HG03060 (cell line): Measurements from ENCODE around the gene KLF17.
"Not testable (repeated sequence)": the region's sequence is repeated elsewhere in the genome, so short reads cannot be mapped to it uniquely, and the experiment has no call there.

Source experiments
- ATAC-seq: cut with Tn5 transposase; IDR thresholded peaks from one replicate; pipeline ENCODE4 v1.9.1; 2021; ENCODE audit warnings: low read depth, moderate number of reproducible peaks; ENCODE audit not compliant: unreplicated experiment

Gene KLF17

DNA sequence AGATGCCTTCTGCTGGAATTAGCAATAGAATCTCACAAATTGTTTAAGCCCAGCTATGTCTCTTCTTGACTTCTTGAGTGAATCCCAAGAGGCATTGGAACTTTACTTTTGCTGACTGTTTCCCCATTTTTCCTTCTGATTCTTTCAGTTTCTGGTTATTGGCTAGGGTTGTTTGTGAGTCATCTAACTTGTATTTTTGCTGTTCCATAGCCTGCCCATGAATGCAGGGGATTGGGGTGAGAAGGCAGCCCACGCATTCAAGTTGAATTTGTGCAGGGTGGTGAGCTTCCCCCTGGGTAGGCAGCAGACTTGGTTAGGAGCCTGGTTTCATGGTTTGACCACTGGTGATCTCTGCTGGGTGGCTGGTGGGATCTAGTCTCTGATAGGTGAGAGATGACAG is 10.4 kb upstream of the KLF17 start:
- no peak for ATAC-seq

DNA sequence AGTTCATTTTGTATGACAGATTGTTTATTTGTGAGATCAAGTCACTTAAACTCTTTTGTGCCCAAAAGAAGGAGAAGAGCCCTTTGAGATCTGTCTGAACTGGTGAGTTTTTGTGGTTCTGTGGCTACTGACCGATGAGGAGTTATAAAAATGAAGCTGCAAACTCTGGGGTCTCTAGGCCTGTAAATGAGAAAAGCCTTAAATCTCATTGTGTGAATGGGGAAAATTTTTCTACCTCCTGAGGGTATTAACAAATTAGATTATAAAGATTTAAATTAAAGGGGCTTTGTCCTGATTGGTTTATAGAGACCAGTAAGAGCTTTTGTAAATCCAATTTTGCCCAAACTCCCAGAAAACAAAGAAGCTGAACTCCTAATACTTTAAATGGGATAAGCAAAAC is 9.7 kb upstream of the KLF17 start:
- ATAC-seq = no peak

DNA sequence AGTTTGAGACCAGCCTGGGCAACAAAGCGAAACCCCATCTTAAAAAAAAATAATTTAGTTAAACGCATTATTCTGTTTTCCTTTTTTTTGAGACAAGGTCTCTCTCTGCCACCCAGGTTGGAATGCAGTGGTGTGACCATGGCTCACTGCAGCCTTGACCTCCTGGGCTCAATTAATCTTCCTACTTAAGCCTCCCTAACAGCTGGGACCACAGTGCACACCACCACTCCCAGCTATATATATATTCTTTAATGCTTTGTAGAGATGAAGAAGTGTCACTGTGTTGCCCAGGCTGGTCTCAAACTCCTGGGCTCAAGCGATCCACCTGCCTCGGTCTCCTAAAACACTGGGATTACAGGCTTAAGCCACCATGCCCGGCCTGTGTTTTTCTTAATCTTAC is 7.7 kb upstream of the KLF17 start:
- no peak for ATAC-seq

DNA sequence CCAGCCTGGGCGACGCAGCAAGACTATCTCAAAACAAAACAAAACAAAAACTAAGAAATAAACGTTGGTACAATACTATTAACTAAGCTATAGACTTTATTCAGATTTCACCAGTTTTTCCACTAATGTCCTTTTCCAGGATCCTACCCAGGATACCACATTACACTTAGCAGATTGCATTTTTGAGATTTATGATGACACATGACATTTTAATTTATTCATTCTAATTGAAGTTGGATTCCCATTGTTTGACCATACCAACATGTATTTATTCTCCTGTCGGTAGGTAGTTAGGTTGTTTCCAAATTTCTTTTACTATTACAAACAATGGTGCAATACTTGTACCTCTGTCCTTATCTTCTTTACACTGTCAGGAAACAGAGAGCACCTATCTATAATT is 6.8 kb upstream of the KLF17 start:
- ATAC-seq = no peak

DNA sequence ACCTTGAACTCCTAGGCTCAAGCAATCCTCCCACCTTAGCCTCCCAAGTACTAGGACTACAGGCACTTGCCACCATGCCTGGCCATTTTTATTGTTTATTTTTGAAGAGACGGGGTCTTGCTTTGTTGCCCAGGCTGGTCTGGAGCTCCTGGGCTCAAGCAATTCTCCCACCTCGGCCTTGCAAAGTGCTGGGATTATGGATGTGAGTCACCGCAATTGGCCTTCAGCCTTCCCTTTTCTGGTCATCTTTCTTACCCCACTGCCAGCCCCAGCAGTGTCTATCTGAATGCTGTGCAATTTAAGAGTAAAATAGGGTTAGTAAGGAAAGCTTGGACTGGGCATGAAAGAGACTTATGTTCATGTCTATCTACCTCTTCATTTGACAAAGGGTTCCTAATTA is 6.1 kb upstream of the KLF17 start:
- no peak for ATAC-seq

DNA sequence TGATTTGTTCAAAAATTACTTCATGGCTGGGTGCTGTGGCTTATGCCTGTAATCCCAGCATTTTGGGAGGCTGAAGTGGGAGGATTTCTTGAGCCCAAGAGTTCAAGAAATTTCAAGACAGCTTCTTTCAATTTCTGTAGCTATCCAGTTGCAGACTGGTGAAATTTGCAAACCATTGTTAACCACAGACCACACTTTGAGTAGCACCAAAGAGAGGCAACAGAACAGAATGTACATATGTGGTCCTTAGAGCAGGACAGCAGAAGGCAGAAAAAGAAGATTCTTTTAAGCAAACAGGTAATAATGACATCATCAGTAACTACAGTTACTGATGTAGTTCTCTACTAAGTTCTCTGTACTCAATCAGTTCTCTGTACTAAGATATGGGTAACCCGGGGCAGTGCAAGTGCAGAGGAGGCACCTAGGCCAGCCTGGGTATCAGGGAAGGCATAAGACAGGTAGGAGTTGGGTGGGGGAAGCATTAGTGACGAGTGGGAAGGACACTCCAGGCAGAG is 5.5 kb upstream of the KLF17 start:
- ATAC-seq = no peak

DNA sequence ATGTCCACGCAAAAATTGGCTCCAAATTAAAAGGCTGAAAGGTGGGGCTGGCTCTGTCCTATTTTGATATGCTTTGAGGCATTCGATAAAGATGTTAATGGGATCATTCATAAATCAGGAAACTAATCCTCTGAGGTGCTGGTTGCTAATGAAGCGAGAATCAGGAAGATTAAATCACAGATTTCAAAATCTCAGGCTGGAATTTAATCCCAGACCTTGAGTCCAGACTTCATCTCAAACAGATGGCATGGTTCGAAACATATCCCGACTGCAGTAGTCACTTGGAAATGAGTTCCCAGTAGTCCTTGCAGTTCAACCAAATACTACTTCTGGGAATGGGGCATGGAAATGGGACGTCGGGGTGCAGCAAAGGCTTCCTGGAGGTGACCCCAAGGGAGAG is 4.5 kb upstream of the KLF17 start:
- ATAC-seq = no peak

DNA sequence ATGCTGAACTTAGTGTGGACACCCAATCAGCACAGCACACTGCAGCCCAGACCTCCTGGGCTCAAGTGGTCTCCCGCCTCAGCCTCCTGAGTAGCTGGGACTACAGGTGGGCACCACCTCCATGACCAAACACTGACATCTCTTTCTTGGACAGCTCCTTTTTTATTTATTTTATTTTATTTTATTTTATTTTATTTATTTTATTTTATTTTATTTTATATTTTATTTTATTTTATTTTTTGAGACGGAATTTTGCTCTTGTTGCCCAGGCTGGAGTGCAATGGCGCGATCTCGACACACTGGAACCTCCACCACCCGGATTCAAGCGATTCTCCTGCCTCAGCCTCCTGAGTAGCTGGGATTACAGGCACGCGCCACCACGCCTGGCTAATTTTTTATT is 1.3 kb upstream of the KLF17 start:
- ATAC-seq = not testable (repeated sequence)

DNA sequence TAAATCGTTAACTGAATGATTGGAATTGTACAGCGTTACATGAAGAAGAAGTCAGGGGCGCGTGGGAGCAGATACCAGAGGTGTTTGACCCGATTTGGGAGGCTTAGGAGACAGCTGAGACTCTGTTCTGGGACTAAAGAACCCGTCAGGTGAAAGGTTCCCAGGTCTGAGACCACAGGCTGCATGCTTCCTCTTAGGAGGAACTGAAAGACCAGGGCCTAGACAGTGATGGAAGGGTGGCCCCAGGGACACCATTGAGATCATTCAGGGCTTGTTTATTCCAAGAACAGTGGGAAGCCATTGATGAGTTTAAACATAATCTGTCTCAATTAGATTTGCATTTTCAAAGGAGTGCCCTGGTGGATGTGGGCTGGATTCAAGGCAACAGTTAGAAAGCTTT is 904 bp downstream of the KLF17 start:
- ATAC-seq = no peak

DNA sequence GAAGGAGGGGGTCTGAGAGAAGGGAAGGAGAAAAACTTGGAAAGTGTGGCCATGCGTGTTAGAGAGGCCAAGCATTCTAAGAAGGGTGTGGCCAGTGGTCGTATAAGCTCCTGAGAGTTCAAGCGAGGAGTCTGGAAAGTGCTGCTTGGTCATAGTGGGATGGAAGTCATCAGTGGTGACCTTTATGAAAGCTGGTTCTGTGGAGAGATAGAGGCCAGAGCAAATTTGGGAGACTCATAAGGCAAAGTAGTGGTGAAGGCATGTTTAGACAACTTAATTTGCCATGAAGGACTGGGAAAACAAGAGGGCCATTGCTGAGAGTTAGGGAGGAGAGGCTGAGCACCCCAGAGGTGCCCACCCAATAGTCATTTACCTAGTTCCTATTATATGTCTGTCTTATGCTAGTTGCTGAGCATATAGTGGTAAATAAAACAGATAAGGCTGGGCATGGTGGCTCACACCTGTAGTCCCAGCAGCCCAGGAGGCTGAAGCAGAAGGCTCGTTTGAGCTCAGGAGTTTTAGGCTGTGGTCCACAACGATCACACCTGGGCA is 1.9 kb downstream of the KLF17 start:
- no peak for ATAC-seq

DNA sequence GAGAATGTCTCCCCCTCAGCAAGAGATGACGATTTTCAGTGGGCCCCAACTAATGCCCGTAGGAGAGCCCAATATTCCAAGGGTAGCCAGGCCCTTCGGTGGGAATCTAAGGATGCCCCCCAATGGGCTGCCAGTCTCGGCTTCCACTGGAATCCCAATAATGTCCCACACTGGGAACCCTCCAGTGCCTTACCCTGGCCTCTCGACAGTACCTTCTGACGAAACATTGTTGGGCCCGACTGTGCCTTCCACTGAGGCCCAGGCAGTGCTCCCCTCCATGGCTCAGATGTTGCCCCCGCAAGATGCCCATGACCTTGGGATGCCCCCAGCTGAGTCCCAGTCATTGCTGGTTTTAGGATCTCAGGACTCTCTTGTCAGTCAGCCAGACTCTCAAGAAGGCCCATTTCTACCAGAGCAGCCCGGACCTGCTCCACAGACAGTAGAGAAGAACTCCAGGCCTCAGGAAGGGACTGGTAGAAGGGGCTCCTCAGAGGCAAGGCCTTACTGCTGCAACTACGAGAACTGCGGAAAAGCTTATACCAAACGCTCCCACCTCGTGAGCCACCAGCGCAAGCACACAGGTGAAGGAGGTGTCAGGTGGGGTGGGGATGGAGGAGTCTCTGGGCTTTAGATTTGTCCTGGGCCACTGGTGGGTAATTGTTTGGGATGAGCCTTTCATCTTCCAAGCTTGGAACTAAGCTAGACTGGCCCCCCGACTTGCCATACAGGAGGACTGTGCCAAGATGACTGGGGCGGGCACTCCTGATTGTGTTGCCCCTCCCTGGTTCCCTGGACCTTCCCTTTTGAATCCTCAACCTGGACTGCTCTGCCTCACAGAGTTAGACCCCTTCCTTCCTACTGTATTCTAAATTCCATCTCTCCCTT is 11.2 kb downstream of the KLF17 start:
- no peak for ATAC-seq

DNA sequence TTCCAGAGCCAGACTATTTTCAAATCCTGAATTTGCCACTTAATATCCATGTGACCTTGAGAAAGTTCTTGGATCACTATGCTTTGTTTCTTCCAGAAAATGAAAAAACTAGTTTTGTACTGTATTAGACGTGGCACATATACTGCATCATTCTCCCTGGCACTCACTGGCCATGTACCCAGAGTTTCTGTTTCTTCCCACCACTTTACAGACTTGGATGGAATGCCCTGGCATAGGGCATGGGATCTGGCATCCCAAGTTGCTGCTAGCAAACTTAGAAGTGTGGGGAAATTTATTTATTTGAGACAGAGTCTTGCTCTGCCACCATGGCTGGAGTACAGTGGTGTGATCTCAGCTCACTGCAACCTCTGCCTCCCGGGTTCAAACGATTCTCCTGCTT is 12.8 kb downstream of the KLF17 start:
- no peak for ATAC-seq

DNA sequence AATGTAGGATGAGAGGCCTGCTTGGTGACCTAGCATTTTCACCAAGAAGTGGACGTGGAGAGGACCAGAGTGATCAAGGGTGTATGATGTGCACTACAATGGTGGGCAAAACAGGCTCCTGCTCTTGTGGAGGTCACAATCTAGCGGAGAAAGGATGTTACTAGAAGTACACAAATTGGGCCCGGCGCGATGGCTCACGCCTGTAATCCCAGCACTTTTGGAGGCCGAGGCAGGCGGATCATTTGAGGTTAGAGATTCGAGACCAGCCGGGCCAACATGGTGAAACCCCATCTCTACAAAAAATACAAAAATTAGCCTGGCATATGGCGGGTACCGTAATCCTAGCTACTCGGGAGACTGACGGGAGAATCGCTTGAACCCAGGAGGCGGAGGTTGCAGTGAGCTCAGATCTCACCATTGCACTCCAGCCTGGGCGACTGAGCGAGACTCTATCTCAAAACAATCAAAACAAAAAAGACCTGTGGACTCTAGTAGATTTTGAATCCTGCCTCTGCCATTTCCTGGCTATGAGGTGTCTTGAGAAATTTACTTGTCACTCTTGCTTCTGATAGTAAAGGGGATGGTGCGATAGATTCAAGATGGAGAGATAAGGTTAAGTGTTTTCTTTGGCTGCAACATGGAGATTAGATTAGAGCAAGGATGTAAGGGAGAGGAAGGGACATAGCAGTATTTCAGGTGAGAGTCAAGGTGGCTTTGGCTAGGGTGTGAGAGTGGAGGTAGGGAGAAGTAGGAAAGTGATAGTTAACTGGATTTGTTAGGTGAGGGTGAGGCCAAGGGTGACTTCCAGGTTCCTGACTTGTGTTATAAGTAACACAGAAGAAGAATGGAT is 15.7 kb downstream of the KLF17 start:
- ATAC-seq = no peak

DNA sequence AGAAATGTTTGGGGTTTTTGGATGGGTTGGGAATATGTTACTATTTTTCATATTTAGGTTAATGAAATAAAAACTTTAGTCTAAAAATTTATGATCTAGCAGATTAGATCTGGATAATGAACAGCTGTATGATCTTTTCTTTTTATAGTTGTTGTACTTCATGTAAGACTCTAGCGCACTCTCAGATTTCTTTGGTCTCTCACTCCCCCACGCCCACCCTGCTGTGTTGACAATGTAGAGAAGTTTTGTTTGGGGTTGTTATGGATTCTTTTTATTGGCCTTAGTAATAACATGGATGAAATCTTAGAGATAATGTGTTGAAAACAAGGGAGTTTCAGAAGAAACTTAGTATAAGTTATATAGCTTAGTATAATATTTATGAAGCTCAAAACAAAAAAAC is 17.3 kb downstream of the KLF17 start:
- no peak for ATAC-seq

DNA sequence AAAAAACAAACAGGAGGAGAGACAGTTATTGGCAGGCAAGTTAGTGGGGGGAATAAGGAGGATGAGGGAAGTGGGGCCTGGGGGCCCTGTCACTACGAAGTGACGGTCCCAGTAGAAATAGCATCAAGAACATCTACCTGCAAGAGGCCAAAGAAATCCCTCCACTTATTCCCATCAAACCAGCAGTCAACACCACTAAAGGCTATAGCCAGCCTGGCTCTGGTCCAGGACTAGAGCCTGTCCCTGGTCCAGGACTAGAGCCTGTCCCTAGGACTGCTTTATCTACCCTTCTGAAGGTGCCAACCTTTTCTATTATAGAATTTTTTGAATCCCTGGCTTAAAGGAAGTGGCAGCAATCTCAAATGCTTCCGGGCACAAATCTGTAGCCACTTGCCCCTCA is 19.6 kb downstream of the KLF17 start:
- no peak for ATAC-seq

DNA sequence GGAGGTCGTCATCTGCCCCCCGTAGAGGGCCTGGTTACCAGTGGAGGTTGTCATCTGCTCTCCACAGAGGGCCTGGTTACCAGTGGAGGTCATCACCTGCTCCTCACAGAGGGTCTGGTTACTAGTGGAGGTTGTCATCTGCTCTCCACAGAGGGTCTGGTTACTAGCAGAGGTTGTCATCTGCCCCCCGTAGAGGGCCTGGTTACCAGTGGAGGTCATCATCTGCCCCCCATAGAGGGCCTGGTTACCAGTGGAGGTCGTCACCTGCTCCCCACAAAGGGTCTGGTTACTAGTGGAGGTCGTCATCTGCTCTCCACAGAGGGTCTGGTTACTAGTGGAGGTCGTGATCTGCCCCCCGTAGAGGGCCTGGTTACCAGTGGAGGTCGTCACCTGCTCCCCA is 20.9 kb downstream of the KLF17 start:
- ATAC-seq = not testable (repeated sequence)

DNA sequence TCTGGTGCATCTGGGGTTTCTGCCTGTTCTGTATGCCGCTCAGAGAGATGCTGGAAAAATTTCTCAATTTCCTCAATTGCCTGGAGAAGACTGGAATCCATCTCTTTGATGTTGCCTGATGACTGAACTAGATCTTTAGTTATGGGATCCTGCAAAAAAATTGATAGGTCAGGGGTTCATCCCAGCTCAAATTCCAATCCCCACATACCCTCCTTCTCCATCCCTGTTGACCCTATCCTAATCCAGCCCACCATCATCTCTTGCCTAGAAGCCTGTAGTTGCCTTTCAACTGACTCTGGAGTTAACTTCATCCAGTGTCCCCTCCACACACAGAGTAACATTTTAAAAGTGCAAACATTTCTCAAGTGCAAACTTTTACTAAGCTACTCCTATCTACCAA is 22.9 kb downstream of the KLF17 start, which contains the start of gene KLF18:
KLF18 (minus strand) TSS at position 101 of the 400 bp plus-strand sequence; CDS start at position 101, 0 bp downstream.
- ATAC-seq = no peak

DNA sequence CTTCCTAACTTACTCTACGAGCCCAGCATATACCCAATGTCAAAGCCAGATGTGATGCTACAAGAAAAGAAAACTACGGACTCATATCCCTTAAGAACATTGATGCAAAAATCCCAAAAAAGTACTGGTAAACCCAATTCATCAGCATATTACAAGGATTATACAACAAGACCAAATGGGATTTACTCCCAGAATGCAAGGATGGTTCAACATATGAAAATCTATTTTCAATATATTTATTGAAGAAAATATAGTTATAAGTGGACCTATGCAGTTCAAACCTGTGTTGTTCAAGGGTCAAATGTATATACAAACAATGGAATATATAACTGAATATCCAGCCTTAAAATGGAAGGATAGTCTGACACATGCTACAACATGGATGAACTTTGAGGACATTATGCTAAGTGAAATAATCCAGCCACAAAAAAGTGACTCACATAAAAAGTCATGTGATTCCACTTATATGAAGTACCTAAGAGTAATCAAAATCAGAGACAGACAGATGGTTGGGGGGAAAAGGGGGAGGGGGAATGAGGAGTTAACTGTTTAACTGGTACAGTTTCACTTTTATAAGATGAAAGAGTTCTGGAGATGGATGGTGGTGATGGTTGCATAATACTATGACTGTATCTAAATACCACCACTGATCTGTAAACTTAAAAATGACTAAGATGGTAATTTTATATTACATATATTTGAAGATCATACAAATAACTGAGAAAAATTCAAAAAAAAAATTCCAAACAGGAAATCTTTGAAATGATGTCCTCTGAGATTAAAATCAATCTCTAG is 26.5 kb downstream of the KLF17 start:
- ATAC-seq = no peak

DNA sequence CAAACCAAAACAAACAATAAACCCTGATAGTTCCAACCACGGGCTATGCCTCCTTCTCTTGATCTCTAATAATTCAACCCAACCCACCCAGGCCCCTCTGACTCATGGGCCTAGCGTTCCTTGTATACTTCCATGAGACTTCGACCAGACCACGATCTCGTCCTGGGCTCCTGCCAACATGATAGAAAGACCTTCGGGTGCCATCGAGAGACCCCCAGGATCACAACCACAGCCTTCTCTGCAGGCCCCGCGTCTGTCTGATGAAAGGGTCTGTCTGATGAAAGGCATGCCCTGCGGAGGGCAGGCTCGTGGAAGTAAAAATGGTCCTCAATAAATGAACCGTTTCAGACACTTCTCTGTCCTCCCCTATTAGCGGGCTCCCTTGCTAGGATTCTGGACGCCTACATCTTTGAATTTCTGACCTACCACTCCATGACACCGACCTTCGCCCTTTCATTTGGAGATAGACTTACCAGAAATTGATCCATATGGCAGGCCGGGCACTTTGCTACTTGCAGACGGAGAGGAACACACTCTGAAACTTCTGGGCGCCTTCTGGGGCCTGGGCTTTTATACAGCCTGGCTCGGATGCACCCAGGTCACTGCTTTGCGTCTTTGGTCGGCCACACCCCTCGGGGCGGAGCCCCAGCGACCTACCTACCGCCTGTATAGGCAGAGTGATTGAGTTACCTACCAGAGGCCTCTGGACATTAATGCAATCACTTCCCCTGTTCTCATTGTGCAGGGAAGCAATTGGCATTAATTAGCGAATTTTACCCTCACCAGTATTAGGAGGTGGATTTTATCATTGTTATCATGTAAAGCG is 28.1 kb downstream of the KLF17 start:
- ATAC-seq = no peak
